Nephron (organoid): Measurements from ENCODE around the gene KIAA1210.

Experiments
- H3K27ac Mint-ChIP-seq, 3 experiments: 2 replicates each; pipeline ENCODE4 v1.8.0; 2020; ENCODE audit warnings: mixed read lengths in 3 of 3, mild to moderate bottlenecking in 2 of 3, moderate library complexity in 1 of 3
- H3K27me3 Mint-ChIP-seq: 2 replicates; pipeline ENCODE4 v1.8.0; 2021; ENCODE audit warnings: low read depth, mild to moderate bottlenecking, moderate library complexity, mixed read lengths
- H3K36me3 Mint-ChIP-seq: 2 replicates; pipeline ENCODE4 v1.8.0; 2020; ENCODE audit warnings: low read depth, mixed read lengths
- H3K4me1 Mint-ChIP-seq: 2 replicates; pipeline ENCODE4 v1.8.0; 2020; ENCODE audit warnings: mixed read lengths
- H3K4me3 Mint-ChIP-seq, 3 experiments: 2 replicates each; pipeline ENCODE4 v1.8.0; 2020; ENCODE audit warnings: mild to moderate bottlenecking in 3 of 3, mixed read lengths in 3 of 3, moderate library complexity in 2 of 3
- H3K9me3 Mint-ChIP-seq: 2 replicates; pipeline ENCODE4 v1.8.0; 2020; ENCODE audit warnings: mixed read lengths
- TF ChIP-seq, protein P1 (sequence below), 3 experiments: fragments of 200-600 bp; sonication (generic); IDR thresholded peaks; one replicate each; pipeline ENCODE4 v1.5.0; 2021; ENCODE audit warnings: antibody characterized with exemption in 3 of 3; ENCODE audit not compliant: unreplicated experiment in 3 of 3

KIAA1210 gene

DNA sequence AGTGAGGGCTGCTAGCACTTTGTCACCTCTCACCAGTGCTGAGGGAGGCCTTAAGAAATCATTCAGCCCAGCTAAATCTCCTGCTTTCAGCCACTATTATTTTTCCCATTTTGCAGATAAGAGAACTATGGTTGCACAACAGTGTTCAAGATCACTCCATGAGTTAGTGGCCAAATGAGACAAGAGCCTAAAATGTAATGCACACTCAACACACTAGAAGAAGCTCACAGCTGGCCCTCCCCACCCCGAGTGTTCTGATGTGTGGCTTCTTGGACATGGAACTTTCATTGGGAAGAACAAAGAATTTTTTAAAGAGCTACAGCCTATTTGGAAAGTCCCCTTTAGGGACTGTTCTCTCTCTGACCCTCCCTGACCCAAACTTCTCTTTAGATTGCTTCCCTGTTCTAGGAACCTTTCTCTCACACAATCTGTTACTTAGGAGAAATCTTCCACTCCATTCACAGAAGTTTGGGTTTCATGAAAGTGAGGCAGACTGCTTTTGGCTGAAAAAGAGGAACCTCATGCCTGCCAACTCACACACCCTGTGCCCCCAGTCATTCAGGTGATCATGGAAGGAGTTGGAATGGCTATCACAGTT lies 98.8 kb downstream of the KIAA1210 start:
- Mint-ChIP-seq H3K4me3 (no peak overlapping the region), H3K4me1 (no peaks in the 10 kb centered on the region), H3K9me3 (peaks cover 44% of the 10 kb centered on the region), H3K27me3 (no peaks in the 10 kb centered on the region), H3K27ac (no peak overlapping the region), H3K36me3 (no peaks in the 10 kb centered on the region)
- TF ChIP-seq, protein P1, sequence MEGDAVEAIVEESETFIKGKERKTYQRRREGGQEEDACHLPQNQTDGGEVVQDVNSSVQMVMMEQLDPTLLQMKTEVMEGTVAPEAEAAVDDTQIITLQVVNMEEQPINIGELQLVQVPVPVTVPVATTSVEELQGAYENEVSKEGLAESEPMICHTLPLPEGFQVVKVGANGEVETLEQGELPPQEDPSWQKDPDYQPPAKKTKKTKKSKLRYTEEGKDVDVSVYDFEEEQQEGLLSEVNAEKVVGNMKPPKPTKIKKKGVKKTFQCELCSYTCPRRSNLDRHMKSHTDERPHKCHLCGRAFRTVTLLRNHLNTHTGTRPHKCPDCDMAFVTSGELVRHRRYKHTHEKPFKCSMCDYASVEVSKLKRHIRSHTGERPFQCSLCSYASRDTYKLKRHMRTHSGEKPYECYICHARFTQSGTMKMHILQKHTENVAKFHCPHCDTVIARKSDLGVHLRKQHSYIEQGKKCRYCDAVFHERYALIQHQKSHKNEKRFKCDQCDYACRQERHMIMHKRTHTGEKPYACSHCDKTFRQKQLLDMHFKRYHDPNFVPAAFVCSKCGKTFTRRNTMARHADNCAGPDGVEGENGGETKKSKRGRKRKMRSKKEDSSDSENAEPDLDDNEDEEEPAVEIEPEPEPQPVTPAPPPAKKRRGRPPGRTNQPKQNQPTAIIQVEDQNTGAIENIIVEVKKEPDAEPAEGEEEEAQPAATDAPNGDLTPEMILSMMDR (IDR thresholded peaks at IDR 0.05; ENCODE audit: unreplicated experiment in 3 of 3): no peak
